Measurements from ENCODE around the gene MYO7B. TPM values are rescaled to one million over a fixed set of nuclear protein-coding genes. Genes with fewer than 3 reads are reported as not detected.

The MYO7B gene
- total RNA-seq, 2 donors from 2014 or later, result 0.14 to 0.78 TPM

DNA sequence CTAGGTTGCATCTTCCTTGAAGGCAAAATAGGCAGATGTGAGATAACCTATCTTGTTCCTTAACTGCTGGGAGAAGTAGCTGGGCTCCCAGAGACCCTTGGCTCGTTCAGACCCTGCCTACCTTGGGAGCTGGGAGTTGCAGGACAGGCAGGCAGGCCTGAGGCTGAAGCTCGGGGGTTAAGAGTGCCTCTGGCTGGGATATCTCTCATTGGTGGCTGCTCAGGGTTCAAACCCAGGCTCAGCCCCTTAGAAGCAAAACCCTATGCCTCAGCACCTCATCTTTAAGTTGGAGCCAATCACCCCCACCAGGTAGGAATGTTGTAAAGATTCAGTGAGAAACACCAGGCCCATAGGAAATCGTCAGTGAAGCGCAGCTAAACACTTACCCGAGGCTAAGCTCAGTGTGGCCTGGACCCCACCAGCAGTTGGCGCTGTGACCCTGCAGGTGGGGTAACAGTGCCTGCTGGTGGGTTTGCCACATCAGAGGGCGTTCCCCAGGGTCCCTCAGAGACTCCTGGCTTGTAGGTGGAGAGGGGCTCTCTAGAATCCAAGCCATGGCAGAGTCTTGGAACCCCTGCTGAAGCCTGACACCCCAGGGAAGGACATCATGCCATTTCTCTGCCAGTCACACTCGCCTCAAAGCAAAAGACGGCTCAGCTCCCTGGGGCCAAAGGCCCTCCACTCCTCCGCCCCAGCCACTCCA, 55.9 kb downstream of the MYO7B start:
- H3K27me3 ChIP-seq (replicated peaks; ENCODE audit: insufficient read depth), result no peaks in the 10 kb centered on the region
- no peak for DNase-seq (ENCODE audit: low spot score)
- H3K9me3 ChIP-seq, result no peaks in the 10 kb centered on the region
- no peak overlapping the region for H3K27ac ChIP-seq
- H3K36me3 ChIP-seq, result no peaks in the 10 kb centered on the region
- no peaks in the 10 kb centered on the region for H3K4me1 ChIP-seq (ENCODE audit: control insufficient read depth in 1 of 2, low read depth in 2 of 2)
- no peak for ATAC-seq (ENCODE audit: insufficient number of reproducible peaks, low FRiP score, low read depth)
- no peak overlapping the region for H3K4me3 ChIP-seq
- TF ChIP-seq, protein P1, sequence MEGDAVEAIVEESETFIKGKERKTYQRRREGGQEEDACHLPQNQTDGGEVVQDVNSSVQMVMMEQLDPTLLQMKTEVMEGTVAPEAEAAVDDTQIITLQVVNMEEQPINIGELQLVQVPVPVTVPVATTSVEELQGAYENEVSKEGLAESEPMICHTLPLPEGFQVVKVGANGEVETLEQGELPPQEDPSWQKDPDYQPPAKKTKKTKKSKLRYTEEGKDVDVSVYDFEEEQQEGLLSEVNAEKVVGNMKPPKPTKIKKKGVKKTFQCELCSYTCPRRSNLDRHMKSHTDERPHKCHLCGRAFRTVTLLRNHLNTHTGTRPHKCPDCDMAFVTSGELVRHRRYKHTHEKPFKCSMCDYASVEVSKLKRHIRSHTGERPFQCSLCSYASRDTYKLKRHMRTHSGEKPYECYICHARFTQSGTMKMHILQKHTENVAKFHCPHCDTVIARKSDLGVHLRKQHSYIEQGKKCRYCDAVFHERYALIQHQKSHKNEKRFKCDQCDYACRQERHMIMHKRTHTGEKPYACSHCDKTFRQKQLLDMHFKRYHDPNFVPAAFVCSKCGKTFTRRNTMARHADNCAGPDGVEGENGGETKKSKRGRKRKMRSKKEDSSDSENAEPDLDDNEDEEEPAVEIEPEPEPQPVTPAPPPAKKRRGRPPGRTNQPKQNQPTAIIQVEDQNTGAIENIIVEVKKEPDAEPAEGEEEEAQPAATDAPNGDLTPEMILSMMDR (IDR thresholded peaks at IDR 0.05), result peak; percentile 69

- no peaks in the 10 kb centered on the region for H3K36me3 ChIP-seq
- no peaks in the 10 kb centered on the region for H3K4me1 ChIP-seq (ENCODE audit: control insufficient read depth in 1 of 2, low read depth in 2 of 2)
- H3K9me3 ChIP-seq, result no peaks in the 10 kb centered on the region
- DNase-seq (ENCODE audit: low spot score) (no peak), ATAC-seq (ENCODE audit: insufficient number of reproducible peaks, low FRiP score, low read depth) (no peak)
- H3K27me3 ChIP-seq (replicated peaks; ENCODE audit: insufficient read depth), result no peaks in the 10 kb centered on the region
- TF ChIP-seq, protein P1 (IDR thresholded peaks at IDR 0.05), result no peak
- no peak overlapping the region for H3K4me3 ChIP-seq
- H3K27ac ChIP-seq, result no peak overlapping the region
Measured at GRCh38 chr2:127592761-127593227, 57.3 kb downstream of the MYO7B start.

DNA sequence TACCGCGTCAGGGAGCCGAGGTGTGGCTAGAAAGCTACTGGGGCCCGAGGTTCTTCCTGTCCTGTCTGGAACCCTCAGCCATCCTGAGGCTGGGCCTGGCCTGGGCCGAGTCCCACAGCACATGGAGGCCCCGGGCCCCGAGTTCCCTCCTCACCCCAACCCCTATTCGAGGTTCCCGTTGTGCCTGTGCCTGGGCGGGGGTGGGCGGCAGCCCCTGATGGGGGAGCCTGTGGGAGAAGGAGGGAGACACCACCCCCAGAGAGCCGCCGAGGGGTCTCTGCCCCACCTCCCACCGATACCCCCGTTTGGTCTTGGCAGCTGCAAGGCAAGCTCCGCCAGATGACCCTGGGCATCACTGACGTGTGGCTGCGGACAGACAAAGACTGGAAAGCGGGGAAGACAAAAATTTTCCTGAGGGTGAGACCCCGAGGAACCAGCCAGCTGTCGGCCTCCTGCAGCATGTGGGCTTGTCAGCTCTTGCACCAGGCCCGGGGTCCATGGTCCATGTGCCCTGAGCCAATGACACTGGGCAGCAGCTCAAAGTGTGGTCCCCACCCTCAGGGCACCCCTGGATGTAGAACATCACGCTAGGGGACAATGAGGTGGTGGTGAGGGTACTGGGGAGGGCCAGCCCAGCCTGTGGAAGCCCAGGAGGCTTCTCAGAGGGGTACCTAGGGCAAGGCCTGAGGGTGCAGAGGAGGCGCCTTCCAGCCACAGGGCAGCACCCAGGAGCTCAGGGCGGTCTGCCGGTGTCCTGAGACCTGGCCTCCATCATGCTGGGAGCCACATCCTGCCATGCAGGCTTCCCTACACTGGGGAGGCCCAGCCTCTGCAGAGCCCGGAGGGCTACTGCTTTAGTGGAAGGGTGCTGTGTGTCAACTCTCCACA, 58.0 kb downstream of the MYO7B start:
- H3K27ac ChIP-seq, result no peak overlapping the region
- H3K27me3 ChIP-seq (replicated peaks; ENCODE audit: insufficient read depth), result no peaks in the 10 kb centered on the region
- ATAC-seq (ENCODE audit: insufficient number of reproducible peaks, low FRiP score, low read depth), result no peak
- TF ChIP-seq, protein P1 (IDR thresholded peaks at IDR 0.05), result no peak
- no peak overlapping the region for H3K4me3 ChIP-seq
- H3K9me3 ChIP-seq, result no peaks in the 10 kb centered on the region
- DNase-seq (ENCODE audit: low spot score), result no peak
- no peaks in the 10 kb centered on the region for H3K36me3 ChIP-seq
- H3K4me1 ChIP-seq (ENCODE audit: control insufficient read depth in 1 of 2, low read depth in 2 of 2), result no peaks in the 10 kb centered on the region

DNA sequence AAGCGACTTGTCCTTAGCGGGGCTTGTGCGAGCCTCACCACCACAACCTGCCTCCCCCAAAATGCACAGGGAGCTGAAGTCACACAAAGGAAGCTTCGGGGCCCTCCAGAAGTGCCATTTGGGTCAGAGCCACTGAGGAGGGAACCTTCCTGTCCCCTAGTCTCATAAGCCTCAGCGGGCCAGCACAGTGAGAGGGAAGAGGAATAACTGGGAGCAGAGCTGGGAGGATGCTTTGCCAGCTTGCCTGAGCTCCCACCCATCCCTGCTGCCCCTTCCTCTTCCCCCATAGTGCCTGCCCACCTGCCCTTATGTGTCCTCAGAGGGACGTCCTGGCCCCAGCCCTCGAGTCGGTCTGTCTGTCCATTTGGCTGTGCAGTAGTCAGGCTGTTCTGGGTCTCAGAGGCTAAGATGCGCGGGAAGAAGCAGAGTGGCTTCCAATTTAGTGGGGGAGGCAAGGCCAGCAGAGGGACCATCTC, 58.7 kb downstream of the MYO7B start:
- Histone ChIP-seq H3K4me1 (ENCODE audit: control insufficient read depth in 1 of 2, low read depth in 2 of 2) (peaks cover 0 to 2% of the 10 kb centered on the region in 2 donors), H3K4me3 (no peak overlapping the region), H3K27me3 (replicated peaks; ENCODE audit: insufficient read depth) (no peaks in the 10 kb centered on the region), H3K27ac (no peak overlapping the region), H3K36me3 (no peaks in the 10 kb centered on the region), H3K9me3 (no peaks in the 10 kb centered on the region)
- TF ChIP-seq, protein P1 (IDR thresholded peaks at IDR 0.05), result no peak
- ATAC-seq (ENCODE audit: insufficient number of reproducible peaks, low FRiP score, low read depth) (no peak), DNase-seq (ENCODE audit: low spot score) (no peak)

Measured in thoracic aorta (tissue), 2 donors.